Kasumi-1 (cell line): ENCODE results near the gene P2RX6.

ENCODE experiments used
- DNase-seq, 2 experiments: peaks; one replicate each; lab custom pipeline; 2025; lab: John Stamatoyannopoulos, UW

P2RX6 gene

DNA sequence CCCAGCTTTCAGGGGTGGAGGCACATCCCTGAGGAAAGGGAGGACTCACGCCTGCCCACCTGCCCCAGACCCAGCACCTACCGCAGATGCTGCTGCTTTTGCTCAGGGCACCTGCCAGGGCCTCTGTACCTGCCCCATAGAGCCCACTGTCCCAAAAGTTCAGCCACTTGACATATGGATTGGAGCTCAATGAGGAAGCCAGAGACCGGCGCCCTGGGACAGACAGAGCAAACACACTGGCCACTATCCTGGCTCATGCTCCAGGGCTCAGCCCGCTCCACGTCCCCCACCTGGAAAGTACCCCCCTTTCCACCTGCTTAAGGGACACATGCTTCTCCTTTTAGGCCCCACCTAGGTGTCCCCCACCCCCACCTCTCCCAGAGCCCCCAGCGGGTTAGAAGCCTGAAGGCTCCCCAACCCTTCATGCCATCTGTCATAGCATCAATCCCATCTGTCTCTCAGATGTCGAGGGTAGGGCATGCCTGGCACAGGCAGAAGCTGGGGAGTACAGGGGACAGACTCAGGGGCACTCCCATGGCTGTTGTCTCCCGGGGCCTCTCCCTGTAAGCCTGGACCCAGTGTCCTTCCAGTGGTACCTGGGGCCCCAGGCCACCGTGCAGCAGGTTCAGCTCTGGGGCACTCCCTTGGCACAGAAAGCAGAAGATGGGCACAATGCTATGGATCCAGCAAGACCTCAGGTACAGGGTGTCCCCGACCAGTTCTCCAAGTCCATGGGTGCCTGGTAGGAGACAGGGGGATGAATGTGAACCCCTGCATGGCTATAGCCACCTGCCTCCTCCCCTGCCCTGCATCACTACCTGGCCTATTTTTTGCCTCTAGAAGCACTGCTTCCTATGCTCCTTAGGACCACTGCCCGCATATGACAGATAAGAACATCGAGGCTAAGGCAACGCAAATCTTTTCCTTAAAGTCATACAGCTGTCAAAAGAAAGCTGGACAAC is 2.2 kb upstream of the P2RX6 start:
- no peak for DNase-seq

DNA sequence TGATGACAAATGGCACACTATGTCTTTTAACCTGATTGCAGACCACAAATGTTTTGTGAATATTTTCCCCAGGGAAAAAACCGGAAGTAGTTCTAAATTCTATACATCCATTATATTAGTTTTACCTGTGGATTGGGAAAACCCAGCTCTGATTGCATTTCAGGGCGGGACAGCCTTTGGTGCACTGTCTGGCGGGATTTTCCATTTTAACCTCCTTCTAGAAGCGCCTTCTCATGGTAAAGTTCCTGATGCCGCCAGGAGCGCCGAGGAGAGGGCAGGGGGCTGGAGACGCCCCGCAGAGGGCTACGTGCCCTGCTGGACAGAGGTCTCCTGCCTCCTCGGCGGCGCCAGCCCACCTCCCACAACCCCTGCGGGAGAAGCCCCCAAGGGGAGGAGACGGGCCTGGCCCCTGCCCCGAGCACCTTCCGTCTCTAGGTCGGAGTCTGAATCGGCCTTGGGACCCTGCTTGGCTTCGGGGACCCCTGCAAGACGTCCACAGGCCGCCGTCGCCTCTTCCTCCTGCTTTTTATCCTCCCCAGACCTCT is 1.2 kb upstream of the P2RX6 start:
- no peak for DNase-seq

DNA sequence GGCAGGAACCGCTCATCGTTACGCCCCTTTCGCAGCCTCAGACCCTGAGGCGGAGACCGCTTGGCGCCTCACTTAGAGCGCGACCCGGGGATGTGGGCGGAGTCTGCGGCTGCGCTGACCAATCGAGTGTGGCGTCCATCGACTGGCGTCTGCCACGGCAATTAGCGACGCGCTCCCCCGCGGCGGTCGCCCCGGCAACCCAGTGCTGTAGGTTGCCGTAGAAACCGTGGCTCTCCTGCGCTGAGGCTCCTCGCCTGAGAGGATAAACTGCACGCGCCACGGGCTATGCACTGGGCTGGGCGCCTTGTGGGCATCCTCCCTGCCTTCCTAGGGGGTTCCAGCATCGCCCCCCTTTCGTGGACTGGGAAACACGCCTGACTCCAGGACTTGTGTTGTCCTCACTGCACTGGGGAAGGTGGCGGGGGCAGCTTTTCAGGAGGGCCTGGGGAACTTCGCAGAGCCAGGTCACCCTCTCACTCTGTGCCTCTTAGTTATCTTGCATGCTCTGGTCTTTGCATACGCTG is 701 bp upstream of the P2RX6 start:
- peak; percentile 47 to 57 for DNase-seq

DNA sequence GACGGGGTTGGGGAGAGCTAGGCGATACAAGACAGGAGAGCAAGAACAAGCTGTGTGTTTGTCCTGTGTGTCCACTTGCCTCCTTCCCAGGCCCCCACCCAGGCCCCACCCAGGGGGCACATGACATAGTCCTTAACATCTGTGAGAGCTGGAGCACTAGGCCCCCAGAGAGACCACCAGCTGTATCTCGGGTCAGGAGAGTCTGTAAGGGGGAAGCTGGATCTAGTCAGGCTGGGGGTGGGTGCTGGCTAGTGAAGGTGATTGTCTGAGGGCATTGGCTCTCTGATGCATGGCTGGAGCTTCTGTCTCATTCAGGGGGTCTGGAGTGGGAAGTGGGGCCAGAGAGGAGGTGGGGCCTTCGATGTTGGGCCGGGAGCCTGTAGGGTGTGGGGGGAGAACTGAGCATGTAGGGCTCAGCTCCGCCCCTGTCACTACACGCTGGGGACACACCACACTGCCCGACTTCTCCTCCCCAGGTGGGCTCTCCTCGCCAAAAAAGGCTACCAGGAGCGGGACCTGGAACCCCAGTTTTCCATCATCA is 571 bp downstream of the P2RX6 start:
- DNase-seq: no peak

DNA sequence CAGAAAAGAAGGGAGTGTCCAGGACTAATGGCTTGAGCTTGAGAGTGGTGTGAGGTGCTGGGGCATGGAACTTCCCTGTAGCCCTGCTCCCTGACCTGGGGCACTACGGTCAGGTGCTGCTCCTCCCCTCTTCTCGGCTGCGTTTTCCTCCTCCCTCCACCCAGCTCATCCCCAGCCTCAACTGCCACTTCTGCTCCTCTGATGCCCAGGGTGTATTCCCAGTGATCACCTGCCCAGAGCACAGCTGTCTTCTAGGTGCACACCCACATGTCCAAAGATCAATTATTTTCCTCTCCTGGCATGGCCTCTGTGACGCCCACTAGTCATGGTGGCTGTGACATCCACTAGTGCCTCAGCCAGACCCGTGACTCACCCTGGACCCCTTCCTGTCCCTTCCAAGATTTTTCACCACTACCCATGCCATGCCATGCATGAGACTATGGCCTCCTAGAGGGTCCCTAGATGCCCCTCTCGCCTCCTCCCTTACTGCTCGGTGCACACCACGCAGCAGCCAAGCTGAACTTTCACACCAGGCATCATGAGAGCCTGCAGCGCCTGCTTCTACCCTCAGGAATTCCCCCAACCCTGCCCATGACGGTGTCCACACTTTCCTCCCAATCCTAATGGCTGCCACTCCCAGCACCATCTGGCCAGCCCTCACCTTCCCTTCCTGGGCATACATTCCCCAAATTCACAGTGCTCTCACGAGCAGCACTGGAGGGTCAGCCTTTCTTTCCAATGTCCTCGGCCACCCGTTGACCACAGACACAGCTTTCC is 1.9 kb downstream of the P2RX6 start:
- DNase-seq: no peak

DNA sequence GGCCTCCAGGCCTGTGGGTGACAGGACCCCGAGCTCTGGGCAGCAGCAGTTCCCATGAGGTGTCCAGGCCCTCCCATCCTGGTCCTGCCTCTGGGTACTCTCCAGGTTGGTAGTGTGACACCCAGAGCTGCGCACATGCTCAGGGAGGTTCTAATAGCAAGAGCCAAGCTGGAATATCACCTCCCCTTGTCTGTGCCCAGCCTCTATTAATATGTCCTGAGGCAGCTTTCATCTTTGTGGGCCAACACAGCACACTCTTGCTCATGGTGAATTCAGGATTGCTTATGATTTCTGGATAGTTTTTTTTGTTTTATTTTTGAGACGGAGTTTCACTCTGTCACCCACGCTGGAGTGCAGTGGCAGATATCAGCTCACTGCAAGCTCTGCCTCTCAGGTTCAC is 3.3 kb downstream of the P2RX6 start:
- DNase-seq: no peak

DNA sequence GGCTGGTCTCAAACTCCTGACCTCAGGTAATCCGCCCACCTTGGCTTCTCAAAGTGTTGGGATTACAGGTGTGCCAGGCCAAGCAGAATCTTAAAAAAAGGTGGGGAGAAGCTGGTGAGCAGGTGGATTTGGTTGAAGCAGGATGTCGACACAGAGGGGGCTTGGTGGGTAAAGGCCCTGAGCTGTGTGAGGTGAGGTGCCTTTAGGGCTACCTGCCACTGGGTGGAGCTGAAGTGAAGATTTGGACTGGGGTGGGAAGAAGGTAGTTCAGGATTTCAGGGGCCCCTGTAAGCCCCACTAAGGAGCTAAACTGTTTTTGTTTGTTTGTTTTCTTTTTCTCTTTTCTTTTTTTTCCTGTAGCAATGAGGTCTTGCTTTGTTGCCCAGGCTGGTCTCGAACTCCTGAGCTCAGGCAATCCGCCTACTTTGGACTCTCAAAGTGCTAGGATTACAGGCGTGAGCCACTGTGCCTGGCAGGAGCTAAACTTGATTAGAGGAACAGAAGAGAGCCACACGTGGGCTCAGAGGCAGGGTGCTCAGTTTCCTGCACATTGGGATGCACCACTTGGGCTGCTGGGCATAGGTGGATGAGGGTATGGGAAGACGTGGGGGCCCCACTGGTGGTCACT is 6.0 kb downstream of the P2RX6 start:
- DNase-seq: peak; percentile 30 to 36

DNA sequence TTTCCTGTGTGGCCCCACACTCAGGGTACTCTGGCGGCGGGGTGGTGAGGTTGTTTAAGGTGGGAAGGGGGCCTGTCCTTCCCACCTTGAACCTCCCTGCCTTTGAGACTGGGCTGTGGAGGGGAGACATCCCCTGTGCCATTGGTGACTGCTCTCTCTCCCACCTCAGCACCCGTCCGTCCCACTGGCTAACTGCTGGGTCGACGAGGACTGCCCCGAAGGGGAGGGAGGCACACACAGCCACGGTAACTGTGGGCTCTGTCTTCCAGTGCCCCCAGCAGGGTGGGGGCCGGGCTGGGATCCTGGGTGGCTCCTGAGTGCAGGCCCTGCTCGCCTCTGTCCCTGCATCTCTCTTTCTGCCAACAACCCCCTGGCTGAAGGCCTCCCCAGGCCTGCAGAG is 7.5 kb downstream of the P2RX6 start:
- no peak for DNase-seq

DNA sequence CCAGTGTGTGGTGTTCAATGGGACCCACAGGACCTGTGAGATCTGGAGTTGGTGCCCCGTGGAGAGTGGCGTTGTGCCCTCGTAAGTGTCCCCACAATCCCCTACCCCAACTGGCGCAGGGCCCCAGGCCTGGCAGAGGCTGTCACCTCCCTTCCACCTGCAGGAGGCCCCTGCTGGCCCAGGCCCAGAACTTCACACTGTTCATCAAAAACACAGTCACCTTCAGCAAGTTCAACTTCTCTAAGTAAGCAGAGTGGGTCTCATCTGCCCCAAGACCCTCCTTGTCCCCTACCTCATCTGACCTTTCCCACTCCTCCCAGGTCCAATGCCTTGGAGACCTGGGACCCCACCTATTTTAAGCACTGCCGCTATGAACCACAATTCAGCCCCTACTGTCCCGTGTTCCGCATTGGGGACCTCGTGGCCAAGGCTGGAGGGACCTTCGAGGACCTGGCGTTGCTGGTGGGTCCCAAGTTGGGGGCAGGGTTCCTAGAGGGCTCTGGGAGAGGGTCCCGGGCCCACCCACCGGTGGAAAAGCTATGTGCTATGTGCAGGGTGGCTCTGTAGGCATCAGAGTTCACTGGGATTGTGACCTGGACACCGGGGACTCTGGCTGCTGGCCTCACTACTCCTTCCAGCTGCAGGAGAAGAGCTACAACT is 8.1 kb downstream of the P2RX6 start:
- DNase-seq: no peak

DNA sequence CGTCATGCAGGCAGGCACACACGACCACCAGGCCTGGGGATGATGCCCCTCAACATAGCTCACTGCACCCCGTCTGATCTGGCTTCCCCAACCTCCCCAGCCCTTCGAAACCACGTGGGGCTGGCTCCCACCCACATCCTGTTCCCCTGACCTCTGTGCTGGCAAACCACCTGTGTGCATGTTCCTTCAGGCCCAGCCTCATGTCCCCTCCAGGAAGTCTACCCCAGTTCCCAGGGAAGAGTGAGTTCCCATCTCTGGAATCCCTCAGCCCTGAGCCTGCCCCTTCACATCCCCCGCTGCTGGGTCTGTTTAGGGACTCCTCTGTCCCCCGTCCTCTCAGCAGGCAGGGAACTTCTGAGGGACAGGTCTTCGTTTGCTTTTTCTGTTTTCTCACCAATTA is 10.3 kb downstream of the P2RX6 start:
- no peak for DNase-seq

DNA sequence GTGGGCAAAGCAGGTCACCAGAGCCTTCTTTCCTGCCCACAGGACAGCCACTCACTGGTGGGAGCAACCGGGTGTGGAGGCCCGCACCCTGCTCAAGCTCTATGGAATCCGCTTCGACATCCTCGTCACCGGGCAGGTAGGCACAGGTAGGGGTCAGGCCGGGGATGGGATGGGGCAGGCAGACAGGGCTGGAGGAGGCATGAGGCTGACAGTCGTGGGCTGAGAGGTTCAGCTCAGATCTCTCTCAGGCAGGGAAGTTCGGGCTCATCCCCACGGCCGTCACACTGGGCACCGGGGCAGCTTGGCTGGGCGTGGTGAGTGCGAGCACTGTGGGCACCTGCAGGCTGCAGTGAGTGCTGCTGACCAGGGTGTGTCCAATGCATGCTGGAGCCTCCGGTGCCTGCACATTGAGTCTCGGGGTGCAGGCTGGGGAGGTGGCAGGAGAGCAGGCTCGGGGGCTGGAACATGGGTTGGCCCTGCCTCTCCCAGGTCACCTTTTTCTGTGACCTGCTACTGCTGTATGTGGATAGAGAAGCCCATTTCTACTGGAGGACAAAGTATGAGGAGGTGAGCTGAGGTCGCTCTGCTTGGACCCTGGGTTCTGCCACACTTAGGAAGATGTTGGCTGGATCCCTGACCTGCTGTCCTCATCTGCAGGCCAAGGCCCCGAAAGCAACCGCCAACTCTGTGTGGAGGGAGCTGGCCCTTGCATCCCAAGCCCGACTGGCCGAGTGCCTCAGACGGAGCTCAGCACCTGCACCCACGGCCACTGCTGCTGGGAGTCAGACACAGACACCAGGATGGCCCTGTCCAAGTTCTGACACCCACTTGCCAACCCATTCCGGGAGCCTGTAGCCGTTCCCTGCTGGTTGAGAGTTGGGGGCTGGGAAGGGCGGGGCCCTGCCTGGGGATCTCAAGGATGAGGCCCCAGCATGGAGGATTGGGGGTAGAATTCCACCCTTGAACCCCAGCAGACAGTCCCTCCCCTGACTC is 11.1 kb downstream of the P2RX6 start:
- DNase-seq: no peak

DNA sequence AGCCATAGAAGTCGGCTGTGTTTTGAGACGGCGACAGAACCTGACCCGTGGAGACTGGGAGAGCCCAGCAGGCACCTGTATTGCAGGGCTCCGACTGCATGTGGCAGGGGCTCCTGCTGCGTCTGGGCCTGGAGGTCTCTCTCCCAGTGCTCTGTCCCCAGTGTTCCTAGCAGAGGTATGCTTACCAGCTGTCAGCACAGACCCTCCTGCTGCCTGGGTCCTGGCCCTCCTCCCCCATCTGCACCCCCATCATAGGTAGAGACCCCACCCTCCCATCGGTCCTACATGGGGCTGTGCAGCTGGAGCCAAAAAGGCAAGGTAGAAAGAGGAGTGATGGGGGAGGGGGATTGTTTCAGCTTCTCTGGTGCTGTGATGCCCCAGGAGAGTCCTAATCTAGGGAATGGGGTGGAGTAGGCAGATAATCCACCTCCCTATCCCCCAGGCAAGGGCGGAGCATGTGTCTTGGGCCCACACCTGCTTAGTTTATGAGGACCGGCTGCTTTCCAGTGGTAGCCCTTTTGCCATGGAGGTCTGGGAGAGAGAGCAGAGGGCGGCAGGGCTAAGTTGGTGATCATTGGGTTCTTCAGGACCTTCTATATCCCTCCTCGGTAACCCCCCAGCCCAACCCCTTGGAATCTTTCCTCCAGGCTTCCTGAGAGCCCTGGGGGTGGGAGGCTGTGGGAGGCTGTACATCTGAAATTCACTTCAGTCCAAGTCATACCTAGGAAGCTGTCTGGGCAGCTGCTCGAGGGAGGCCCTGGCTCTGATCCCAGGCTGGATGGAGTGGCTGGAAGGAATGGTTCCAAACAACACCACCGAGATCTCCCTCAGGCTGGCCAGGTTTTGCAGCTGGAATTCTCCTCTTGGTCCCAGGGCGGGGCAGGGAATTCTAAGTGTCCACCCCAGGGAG is 12.1 kb downstream of the P2RX6 start:
- DNase-seq: no peak

DNA sequence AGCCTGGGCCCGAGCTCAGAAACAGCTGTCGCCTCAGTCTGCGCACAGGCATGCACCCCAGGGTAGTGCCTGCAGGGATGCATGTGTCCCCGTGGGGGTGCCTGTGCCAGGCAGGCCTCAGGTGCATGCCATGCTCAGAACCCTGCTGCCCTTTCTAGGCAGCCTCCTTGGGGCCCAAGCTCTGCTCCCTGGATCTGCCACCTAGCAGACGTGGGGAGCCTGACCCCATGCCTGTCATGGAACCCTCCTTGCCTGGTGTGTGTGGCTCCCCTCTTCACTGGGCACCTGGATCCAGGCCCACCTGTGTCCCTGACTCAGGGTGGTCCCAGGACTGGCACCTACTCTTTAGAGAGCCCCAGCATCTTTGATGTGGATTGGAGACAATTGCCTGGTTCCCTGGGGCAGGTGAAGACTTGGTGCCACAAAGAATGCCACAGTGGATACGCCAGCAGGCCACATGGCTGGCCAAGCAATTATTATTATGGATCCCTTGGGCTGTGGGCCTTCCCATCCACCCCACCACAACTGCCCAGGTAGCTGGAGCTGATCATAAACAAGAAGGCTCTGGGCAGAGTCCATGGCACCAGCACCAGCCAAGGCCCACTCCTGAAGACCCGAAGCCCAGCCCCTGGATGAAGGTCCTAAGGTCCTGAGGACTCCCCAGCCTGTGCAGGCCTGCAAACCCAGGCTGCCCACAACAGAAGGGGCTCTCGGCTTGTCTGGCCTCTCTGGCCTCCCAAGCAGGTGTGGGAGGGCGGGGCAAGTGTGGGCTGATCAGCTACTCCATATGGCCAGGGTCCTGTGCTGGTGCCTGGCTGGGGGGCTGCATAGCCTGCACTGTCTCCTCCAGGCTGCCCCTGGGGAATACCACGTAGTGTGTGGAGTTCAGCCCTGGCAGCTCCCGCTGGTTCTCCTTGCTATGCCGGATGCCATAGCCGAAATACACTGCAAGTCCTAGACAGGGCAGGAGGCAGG is 13.6 kb downstream of the P2RX6 start:
- DNase-seq: no peak

DNA sequence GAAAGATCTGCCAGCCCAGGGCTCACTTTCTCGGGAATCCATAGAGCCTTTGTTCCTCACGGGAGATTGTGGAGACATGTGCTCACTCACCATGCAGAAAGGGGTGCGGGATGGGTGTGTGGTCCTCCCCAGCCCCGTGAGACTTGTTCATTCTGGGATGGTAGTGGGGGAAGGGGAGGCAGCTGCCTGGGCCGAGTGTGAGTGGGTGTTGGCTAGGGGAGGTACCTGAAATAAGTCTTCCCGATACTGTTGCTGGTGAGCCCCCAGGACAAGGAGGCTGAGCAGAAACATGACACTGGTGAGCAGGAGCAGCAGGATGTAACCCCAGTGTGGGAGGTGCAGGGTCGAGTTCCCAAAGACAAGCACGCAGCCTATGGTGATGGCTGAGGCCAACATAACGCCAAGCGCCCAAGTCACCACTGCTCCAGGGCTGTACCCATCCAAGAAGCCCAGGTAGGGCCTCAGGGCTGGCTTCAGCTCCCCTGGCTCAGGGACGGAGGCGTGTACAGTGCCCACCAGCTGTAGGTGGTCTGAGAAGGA is 14.6 kb downstream of the P2RX6 start:
- DNase-seq: no peak

DNA sequence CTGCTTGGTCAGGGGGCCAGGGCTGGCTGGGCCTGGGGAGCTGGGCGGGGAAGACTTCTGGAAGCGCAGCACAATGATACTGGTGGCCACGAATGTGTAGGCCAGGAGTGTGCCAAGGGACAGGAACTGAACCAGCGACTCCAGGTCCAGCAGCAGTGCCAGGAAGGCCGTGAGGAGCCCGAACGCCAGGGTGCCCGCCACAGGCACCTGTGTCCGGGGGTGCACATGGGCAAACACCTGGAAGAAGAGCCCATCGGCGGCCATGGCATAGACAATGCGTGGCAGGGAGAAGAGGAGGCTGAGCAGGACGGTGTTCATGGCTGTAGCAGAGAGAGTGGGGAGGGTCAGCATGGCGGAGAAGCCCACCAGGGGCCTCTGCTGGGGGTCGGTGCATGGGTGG is 15.1 kb downstream of the P2RX6 start:
- no peak for DNase-seq

DNA sequence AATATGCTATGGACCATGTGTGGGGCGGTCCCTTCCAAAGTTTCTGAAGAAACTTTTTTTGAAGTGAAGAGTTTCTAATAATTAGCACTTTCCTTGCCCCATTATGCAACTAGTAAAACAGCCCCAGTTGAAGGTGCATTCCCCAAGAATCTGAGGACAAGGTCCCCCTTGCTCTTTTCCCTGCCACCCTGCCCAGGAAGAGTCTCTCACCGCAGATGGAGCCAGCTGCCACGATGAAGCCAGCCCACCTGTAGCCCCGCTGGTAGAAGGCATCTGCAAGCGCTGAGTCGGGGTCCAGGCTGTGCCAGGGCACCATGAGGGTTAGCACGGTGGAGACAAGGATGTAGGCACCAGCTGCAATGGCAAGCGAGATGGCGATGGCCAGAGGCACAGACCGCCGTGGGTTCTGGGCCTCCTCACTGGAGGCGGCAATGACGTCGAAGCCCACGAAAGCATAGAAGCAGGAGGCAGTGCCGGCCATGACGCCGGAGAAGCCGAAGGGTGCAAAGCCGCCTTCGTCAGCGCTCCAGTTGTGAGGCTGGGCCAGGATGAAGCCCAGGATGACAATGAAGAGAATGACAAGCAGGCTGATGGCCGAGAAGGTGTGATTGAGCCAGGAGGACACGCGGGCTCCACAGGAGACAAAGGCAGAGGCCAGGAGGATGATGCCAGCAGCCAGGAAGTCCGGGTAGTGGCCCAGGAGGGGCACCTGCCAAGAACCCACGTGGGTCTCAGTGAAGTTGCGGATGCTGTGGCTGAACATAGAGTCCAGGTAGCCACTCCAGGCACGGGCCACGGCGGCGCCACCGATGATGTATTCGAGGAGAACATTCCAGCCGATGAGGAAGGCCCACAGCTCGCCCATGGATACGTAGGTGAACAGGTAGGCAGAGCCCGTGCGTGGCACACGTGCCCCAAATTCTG is 15.9 kb downstream of the P2RX6 start:
- DNase-seq: no peak
